Body of pancreas (tissue), 4 donors: ENCODE measurements around the gene SIGLEC12.

ENCODE experiments used
- CTCF ChIP-seq, 7 experiments: fragments of 450-650 bp in 4 of 7; fragments of 200-600 bp in 3 of 7; sonication (generic) in 3 of 7; IDR thresholded peaks; one replicate each; pipeline ENCODE4 v1.5.1; 2016 to 2019; ENCODE audit warnings: antibody characterized with exemption in 7 of 7
- POLR2A ChIP-seq, 3 donors: fragments of 450-650 bp; IDR thresholded peaks; one replicate each; pipeline ENCODE4 v1.6.1; 2016; ENCODE audit warnings: antibody characterized with exemption in 3 of 3, mild to moderate bottlenecking in 2 of 3

- no peak for TF ChIP-seq POLR2A (IDR thresholded peaks at IDR 0.05)
- TF ChIP-seq CTCF (IDR thresholded peaks at IDR 0.05), result no peak
These were observed 44.1 kb downstream of the SIGLEC12 start for GRCh38 chr19:51457351-51458013.
